Measurements from ENCODE around the gene SP7.
"Not testable (repeated sequence)": the region's sequence is repeated elsewhere in the genome, so short reads cannot be mapped to it uniquely, and the experiment has no call there.

The SP7 gene

DNA sequence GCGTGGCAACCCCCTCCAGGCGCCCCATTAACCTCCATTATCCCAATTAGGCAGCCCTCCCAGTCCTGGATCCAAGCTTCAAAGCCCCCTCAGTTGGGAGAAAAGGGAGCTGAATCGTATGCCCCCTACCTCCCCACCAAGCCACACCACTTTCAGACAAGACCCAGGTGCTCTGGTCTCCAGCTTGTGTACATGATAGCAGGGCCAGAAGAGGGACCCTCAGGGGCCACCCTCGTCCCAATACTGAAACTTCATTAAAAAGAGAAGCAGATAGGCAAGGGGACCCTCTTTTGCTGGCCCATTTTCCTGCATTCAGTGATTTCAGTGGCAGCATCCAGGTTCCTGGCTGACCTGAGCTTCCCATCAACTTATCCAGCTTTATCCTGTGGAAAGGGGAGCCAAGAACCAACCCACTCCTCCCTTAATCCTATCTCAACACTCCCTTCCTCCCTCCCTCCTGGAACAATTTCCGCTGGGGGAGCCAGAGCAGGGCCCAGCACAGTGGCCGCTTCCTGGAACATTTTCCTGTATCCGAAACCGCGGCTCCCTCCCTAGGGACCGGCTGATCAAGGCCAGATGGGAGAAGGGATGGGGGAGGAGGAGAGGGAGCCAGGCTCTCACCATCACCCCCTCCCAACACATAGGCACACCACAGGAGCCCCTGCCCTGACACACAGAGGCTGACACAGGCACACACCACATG is 9.5 kb upstream of the SP7 start:
- DNase-seq: no peak

DNA sequence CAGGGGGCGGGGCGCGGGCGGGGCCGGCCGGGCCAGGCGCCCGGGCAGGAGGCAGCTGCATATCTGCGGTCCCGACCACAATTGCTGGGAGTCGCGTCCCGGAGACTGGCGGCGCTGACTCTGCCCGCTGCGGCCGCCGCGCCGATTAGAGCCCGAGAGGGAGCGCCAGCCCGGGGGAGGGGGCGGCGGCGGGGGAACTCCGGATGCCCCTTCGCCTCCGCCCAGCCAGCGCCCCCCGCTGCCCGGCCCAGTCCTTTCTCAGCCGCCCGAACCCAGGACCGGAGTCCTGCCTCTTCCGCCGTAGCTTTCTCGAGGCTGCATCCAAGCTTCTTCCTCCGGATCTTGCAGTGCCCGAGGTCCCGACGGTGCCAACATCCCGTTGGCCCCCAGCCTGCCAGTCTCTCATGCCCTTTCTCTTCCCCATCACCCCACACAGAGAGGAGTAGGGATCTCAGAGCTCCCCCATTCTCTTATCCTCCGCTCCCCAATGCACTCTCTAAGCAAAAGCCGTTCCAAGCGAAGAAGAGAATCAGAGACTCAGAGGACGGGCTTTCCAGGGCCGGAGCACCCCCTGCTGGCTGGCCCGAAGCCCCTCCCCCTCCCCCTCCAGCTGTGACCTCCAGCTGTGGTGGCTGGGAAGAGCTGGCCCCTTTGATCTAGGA is 8.8 kb upstream of the SP7 start:
- DNase-seq: peak; percentile 25

DNA sequence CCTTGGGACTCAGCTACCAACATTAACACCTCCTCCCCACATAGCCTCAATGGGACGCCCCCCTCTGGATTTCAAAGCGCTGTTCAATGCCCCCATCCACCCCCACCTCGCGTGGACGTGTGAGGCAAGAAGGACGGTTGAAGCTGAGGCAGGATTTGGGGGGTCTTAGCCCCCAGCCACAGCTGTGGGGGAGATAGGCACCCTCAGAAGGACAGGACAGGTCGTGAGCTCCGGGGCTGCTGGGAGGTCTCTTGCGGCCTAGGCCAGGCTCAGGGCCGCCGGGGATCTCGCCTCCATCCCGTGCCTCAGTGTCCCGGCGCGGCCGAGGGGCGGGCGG is 8.3 kb upstream of the SP7 start:
- no peak for DNase-seq

DNA sequence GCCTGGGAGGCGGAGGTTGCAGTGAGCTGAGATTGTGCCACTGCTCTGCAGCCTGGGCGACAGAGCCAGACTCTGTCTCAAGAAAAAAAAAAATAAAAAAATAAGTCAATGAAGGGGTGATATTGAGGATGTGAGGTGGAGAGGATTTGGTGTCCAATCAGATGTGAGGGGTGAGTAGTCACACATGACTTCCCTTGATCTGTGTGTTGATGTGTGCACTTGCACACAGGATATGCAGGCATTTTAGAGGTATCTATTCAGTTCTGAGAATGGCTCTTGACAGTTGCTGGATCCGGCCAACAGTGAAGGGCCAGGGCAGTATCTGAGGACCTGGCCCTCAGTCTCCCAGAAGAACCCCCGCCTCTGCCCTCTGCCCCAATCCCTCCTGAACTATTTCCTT is 7.8 kb upstream of the SP7 start:
- no peak for DNase-seq

DNA sequence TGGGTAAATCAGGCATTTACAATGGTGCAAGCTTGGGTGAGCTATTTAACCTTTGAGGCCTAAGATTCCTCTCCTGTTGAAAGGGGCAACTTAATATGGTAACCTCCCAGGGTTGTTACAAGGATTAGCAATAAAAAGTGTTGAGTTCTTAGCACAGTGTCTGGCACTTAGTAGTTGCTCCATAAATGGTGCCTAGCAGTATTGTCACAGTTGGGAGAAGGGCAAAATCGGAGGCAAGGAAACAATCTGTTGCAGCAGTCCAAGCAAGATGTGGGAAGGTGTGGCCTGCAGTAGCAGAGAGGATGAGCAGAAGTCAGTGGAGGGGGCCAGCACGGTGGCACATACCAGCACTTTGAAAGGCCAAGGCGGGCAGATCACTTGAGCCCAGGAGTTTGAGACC is 7.3 kb upstream of the SP7 start:
- DNase-seq: no peak

DNA sequence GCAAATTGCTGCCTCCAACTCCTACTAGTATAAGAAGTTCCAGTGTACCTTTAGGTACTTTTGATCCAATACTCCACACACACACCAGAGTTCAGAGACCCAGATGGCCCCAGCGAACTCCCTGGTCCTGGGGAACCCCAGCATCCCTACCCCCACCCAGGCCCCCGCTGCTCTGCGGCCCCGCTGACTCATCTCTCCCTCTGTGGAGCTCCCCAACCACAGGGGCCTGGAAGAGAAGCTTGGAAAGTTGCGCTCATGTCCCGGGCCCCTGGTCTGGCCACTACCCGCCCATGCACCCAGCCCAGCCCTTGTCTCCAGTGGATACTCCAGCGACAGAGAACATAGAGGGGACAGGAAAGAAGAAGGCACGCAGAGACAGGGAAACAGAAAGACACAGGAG is 4.2 kb upstream of the SP7 start:
- DNase-seq: no peak

DNA sequence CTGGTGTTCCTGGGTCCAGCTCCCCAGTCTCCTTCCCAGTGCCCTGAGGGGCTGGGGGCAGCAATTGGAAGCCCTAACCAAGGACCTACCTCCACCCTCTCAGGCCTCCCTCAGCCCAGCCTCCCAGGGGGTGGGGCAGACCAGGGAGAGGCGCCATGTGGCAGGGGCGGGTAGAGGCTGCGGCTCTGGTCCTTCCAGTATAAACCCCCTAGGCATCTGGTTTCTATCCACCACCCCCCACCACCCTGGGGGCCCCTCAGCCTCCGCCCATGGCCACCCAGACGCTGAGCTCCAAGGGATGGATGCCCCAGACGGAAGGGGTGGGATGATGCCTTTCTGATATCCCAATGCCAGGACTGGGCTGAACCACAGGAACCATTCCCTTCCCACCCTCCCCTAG is 2.8 kb upstream of the SP7 start:
- no peak for DNase-seq

DNA sequence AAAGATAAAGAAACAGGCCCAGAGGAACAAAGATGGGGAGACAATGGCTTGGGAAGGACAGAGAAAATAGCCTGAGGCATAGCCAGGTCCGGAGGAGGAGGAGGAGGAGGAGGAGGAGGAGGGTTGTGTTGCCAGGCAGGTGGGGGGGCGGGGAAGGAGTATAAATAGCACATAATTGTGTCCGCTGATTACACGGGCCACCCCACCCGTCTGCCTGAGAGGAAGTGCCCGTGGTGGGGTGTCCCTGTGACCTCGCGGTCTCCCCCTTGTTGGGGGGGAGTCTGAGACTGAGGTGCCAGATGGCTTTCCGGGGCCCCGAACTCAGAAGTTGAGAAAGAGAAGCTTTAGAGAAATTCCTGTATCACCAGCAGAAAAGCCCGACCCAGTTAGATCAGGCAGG is 1.9 kb upstream of the SP7 start:
- no peak for DNase-seq

DNA sequence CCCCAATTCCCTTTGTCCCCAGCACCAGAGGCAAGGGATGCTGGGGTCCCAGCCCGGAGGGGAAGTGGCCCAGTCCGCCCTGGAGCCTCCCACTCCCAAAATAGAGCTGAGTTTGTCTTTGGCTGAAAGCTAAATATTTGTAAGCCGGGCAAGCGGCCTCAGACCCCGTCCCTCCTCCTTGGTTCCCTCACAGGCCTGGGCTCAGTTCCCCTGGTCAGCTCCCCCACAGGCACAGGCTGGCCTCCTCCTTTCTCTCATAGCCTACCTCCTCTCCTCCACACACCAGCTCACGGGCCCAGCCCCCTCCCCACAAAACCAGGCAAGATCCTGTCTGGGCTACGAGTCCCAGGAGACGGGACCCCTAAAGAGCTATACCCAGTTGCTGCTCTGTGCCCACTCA is 1.3 kb downstream of the SP7 start:
- no peak for DNase-seq

DNA sequence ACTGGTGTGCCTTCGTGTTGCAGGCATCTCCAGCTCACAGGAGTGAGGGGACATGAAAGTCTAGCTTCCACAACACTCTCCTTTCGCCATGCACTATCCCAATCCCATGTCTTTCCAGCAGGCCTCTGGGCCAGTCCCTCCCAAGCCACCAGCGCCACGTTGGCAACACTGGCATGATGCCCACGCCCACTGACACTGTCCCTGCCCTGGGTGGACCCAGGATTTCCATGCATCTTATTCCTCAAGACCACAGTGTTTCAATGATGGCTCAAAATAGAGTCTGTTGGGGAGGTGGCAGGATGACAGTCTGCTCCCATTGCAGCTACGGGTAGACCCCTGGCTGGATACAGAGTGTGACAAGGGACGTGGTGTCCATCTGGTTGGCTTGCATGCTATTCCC is 2.3 kb downstream of the SP7 start:
- no peak for DNase-seq

DNA sequence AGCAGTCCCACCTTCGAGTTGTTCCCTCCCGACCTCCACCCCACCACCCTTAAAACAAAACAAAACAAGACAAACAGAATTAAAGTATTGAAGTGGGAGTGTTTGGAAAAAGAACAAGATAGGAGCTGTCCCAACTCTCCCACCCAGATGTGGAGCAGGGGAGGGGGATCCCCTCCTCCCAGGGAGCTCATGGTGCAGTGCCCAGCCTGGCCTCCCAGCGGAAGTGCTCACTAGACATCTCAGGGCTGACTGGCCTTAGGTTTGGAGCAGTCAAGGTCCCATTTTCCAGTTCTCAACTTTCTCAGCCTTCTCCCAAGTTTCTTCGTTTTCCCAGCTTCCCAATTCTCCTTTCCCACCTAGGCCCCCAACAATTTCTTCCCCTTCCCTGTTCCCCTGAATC is 2.9 kb downstream of the SP7 start:
- no peak for DNase-seq

DNA sequence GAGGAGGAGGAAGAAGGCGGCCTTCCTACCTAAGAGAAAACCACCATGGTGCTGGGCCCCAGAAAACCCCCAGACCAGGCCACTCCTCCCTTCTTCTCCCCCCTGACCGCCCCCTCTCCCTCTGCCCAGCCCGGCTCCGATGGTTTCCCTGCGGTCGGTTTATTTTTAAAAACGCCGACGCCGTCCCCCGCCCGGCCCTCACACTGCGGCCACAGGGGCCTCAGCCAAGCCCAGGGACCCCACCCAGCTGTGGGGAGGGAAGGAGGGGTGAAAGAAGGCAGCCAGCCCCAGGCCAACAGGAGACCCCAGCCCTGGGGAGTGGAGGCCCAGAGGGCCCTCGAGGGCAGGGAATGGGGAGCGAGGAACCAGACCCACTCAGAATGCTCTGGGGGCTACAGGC is 3.4 kb downstream of the SP7 start:
- DNase-seq: no peak

DNA sequence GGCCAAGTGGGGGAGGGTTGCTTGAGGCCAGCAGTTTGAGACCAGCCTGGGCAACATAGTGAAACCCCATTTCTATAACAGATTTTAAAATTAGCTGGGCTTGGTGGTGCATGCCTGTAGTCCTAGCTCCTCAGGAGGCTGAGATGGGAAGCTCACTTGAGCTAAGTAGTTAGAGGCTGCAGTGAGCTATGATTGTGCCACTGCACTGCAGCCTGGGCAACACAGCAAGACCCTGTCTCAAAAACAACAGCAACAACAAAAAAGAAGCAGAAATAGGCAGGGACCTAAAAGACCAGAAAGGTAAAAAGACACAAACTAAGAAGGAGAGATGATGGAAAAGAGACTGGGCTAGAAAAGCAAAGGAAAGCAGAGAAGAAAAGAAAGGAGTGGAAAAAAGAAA is 3.8 kb downstream of the SP7 start:
- not testable (repeated sequence) for DNase-seq

DNA sequence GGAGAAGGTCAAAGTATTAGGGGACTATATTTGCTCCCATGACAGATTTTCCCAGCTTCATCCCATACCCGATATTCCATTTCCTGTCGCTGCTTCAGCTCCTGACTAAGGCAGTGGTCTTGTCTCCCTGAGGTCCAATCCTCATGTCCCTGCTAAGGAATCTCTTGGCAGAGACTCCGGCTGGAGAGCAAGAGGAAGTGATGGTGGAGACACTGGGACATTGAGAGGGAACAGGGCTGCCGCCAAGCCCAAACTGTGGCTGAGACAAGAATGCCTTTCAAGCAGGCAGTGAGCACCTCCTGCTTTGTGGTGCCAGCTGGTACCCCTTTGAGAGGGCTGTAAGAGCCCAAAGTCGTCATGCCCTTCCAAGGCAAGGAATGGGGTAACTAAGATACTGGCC is 5.5 kb downstream of the SP7 start:
- DNase-seq: no peak

DNA sequence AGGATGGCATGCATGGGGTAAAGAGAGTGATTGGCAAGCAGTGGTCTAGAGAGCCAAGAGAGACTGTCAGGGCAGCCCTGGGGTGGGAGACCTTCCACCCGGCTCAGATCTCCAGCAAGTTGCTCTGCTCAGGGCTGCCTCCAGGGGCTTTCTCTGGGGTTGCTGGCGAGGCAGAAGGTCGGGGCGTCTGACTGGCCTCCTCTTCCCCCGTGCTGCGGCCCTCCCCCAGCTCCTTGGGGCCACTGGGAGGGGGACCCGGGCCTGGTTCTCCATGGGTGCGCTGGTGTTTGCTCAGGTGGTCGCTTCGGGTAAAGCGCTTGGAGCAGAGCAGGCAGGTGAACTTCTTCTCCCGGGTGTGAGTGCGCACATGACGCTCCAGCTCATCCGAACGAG is 8.1 kb downstream of the SP7 start:
- DNase-seq: no peak

DNA sequence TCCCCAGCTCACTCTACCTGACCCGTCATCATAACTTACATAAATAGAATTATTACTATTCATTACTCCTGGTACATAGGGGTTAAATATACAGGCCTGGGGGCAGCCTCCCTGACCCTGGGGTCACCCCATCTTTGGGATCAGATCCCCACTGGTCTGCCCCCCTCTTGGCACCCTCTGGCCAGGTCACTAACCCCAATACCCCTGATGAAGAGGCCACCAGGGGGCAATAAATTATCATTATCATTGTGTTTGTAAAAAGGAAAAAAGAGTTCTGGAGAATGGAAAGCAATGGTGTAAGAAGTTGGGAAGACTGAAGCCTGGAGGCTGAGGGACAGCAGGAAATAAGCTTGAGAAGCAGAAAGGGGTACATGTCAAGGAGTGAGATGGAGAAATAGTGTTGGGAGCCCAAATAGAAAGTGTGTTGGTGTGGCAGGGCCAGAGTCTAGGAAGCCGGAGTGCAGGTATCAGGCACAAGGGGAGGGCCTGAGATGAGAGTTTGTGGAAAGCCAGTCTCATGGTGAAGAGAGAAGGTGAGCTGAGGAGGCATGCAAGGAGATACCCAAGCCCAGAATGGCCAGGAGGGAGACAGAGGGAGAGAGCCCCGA is 8.6 kb downstream of the SP7 start:
- DNase-seq: no peak

DNA sequence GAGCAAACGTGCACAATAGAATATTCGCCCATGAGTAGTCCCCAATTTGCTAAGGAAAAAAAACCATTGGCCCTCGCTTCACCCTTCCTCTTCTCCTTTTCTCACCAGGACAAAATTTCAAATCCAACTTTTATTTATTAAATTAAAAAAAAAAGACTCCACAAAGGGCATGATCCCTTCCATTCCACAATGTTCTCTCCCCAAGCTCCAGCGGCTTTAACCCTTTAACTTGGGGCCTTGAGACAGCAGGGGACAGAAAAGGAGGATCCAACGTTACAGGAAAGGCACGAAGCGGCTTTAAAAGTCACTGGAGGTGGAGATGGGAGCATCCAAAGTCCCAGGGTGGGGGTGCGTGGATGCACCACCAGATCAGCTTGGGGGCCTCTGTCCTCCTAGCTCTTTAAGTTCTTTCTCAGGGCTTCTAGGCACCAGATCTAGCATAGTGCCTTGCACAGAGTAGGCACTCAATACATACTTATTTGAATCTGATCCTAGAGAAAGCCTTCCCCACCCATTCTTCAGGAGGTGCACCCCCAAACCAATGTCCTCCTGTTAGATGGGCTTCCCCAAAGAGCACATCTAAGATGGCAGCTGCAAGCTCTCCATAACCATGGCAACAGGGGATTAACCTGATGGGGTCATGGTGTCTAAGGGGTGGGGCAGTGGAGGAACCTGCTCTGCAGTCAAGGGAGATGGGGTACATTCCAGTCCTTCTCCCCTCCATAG is 9.5 kb downstream of the SP7 start:
- no peak for DNase-seq

DNA sequence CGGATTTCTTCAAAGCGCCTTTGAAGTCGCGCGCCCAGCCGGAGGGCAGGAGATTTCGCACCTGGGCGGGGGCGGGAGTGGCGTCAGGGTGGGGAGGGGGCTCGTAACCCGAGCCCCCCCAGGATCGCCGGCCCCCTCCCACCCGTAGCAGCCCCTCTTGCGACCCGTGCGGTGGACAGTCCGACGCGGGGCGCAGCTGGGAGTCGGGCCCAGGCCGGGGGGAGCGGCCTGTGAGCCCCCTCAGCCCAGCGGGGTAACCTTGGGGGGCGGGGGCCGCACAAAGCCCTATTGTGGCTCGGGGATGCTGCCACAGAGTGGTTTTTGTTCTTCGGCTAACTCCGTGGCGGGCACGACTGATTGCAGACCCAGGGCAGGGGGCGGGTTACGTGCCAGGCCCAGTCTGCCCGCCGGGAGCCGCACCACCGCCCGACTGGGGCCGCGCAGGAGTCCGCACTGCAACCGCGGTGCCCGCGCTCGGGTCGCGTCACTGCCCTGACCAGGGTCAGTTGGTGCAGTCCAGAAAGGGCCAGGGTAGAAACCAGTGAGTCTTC is 10.6 kb downstream of the SP7 start:
- no peak for DNase-seq

DNA sequence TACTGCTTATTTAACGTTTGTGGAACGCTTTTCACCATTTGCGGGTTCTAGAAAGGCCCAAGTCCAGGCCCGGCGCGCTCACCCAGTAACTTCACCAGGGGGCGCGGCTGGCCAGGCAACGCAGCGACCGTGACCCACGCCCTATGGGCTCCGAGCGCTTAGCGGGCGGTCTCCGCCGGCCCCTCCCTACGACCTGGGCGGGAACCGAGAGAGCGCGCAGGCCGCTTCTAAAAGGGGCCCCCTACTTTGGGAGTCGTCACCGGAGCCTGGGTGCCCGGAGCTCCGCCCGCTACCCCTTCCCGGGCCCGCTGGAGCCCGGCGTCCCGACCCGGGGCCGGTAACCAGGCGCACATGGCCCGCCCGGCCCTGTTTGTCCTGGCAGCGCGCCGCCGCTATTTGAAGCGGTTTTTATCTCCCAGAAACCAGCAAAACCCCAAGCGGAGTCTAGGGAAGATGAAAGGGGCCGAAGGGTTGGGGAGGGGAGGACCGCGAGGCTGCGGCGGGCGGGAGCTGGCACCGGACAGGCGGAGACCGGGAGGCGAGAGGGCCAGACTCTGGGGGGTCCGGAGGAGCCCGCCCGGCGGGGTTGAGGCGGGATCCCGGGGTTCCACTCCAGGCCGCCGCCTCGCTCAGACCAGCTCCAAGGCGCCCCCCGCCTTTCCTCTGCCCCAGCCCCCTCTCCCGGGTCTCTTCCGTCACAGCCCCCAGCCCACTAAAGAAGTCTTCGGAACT is 11.2 kb downstream of the SP7 start:
- peak; percentile 64 for DNase-seq

DNA sequence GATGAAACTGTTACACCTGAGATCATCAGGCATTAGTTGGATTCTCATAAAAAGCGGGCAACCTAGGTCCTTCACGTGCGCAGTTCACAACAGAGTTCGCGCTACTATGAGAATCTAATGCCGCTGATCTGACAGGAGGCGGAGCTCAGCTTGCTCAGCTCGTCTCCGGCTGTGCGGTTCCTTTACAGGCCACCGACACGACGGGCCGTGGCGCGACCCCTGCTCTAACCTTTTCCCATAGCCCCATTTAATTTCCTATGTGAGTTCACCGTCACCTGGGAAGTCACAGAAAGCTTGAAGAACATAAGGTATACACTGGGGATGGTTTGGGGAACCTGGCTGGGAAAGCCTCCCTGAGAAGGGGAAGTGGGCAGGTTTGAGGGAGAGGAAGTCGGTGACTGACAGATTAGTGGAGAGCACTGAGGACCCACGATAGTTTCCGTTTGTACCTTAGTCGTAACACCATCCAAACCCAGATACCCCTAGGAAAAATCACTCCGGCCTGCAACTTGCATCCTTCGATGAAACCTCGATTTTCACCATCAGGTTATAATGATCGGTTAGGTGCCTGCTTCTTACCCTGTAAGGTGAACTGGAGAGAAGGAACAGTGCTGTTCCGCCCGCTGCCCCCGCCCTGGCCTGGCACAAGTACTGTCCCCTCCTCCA is 11.9 kb downstream of the SP7 start:
- DNase-seq: no peak

DNA sequence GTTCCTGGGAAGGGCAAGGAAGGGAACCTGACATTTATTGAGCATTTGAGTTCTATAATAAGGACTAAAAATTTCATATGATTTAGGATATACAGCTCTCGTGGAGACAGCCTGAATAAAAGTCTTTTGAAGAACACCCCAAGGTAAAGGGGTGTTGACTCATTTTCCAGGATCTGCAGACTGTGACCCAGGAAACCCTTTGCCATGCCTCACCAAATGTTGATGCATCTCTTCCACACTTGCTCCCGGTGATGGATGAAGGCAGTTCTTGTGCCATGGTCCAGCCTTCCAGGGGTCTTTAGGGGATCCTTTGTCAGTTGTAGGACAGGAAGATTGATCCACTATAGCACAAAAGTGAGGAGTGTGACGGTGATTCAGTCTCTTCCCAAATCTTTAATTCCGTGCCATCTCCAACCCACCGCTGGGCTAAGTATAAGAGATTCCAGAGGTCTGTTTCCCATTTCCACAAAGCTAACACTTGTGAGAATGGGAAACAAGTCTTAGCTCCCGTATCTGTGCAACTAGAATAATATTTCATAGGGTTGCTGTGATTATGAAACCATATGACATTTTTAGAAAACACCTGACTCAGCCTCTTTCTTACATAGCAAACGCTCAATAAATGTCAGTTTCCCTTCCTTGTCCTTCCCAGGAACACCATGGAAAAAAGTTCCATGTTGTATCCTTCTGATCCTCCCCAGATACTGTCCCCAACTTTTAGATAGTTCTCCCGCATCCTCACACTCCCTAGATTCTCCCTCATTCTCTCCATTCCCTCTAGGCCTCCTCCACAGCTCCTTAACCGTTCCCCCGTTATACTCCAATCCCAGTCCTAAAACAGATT is 15.6 kb downstream of the SP7 start:
- DNase-seq: no peak

DNA sequence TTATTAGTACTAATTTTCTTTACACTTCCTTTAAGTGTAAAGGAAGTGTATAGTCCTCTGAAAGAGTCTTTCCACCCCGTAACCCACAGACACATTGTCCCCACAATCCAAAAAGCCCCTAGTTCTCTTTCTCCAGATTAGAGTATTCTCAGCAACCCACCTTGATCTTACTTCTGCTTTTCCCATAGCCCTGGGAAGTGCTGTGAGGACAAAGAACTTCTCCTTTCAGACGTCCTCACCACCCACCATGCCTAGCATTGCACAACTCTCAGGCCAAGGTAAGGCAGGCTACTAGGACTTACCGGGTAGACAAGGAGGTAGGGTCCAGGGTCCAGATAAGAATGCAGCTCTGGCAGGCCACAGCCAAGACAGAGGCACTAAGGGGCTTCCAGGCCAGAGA is 22.2 kb downstream of the SP7 start:
- DNase-seq: no peak

All from NCI-H1092 (cell line).